GM12878 (cell line): Measurements from ENCODE around the gene KIF2A. TPM values are rescaled to one million over a fixed set of nuclear protein-coding genes. Genes with fewer than 3 reads are reported as not detected.

Experiments used
- ATAC-seq: fragments of 200-7000 bp; cut with Tn5 transposase; 3 replicates; pipeline ENCODE4 v1.9.1; 2020; ENCODE audit warnings: mild to moderate bottlenecking, moderate library complexity
- BruUV-seq: library from RNA; stranded (reverse); fragments of 400-500 nt; replicated peaks from 2 replicates; lab custom pipeline; 2021; lab: Mats Ljungman, UMichigan
- CTCF ChIA-PET: fragments of 300-600 bp; sonication (Branson Sonifier 250); formaldehyde crosslinking; extraction: SDS; loops from one replicate; lab custom pipeline; 2021; ENCODE audit warnings: inconsistent platforms; lab: Yijun Ruan, JAX
- POLR2A ChIA-PET: fragments of 350-600 bp; formaldehyde crosslinking; extraction: SDS; loops from one replicate; lab custom pipeline; 2021; ENCODE audit warnings: inconsistent platforms; lab: Charles Lee
- RAD21 ChIA-PET: fragments of 300-600 bp; sonication (Branson Sonifier 250); formaldehyde crosslinking; loops from one replicate; lab custom pipeline; 2023; ENCODE audit warnings: antibody characterized with exemption; ENCODE audit not compliant: unreplicated experiment; lab: Charles Lee
- SMC1A ChIA-PET: fragments of 300-600 bp; sonication (Branson Sonifier 250); formaldehyde crosslinking; loops from one replicate; lab custom pipeline; 2023; ENCODE audit not compliant: unreplicated experiment, uncharacterized antibody; lab: Charles Lee
- DNase-seq: peaks from one replicate; pipeline ENCODE4 v3.0.0-alpha.2; 2011; ENCODE audit warnings: low read depth, low spot score
- FAIRE-seq: peaks from 3 replicates; lab custom pipeline; 2011; peaks lifted over from hg19 to GRCh38; lab: Jason Lieb, UNC
- H2AFZ ChIP-seq: 2 replicates; pipeline ENCODE4 v1.6.0; 2011; ENCODE audit warnings: low read depth, low read length, control low read depth; ENCODE audit not compliant: control insufficient read depth
- H3K27ac ChIP-seq: 2 replicates; pipeline ENCODE4 v1.5.1; 2011; ENCODE audit warnings: control low read depth; ENCODE audit not compliant: control insufficient read depth, insufficient read depth
- H3K27me3 ChIP-seq, 2 experiments: replicated peaks in 1 of 2; 2 replicates each; pipeline versions ENCODE4 v1.6.0 to v1.6.1; 2011; ENCODE audit warnings: low read length in 1 of 2; ENCODE audit not compliant: control insufficient read depth in 2 of 2, insufficient read depth in 2 of 2
- H3K36me3 ChIP-seq, 2 experiments: 2 replicates each; pipeline ENCODE4 v1.5.1; 2011; ENCODE audit warnings: low read length in 1 of 2; ENCODE audit not compliant: control insufficient read depth in 2 of 2, insufficient read depth in 2 of 2
- H3K4me1 ChIP-seq: 2 replicates; pipeline ENCODE4 v1.6.1; 2011; ENCODE audit warnings: mild to moderate bottlenecking, low read length, moderate library complexity, mixed read lengths; ENCODE audit not compliant: control insufficient read depth, insufficient read depth
- H3K4me2 ChIP-seq: 2 replicates; pipeline ENCODE4 v1.6.0; 2011; ENCODE audit warnings: control low read depth; ENCODE audit not compliant: control insufficient read depth, insufficient read depth
- H3K4me3 ChIP-seq: fragments of 200-600 bp; sonication (generic); 2 replicates; pipeline ENCODE4 v1.5.1; 2016
- H3K79me2 ChIP-seq: 2 replicates; pipeline ENCODE4 v1.6.0; 2011; ENCODE audit warnings: low read length; ENCODE audit not compliant: control insufficient read depth, insufficient read depth
- H3K9ac ChIP-seq: 2 replicates; pipeline ENCODE4 v1.8.0; 2011; ENCODE audit warnings: low read length, control low read depth, mixed read lengths; ENCODE audit not compliant: control insufficient read depth, insufficient read depth
- H3K9me3 ChIP-seq: replicated peaks from 3 replicates; pipeline ENCODE4 v1.5.1; 2011; ENCODE audit warnings: mild to moderate bottlenecking, low read length; ENCODE audit not compliant: control insufficient read depth, insufficient read depth
- H4K20me1 ChIP-seq: 2 replicates; pipeline ENCODE4 v1.6.0; 2011; ENCODE audit not compliant: control insufficient read depth, insufficient read depth
- ASH2L ChIP-seq: fragments of 300-600, 200-600 bp; sonication (generic); IDR thresholded peaks from 2 replicates; pipeline ENCODE4 v1.6.1; 2017; ENCODE audit warnings: low read depth, mild to moderate bottlenecking, borderline replicate concordance
- BHLHE40 ChIP-seq, 2 experiments: fragments of 450-650 bp in 1 of 2; IDR thresholded peaks; 2 replicates each; pipeline ENCODE4 v1.6.1; 2011 to 2017; ENCODE audit warnings: low read depth in 2 of 2, borderline replicate concordance in 1 of 2, improper control_type of control experiment in 1 of 2, low read length in 1 of 2, mild to moderate bottlenecking in 1 of 2
- BRCA1 ChIP-seq: IDR thresholded peaks from 2 replicates; pipeline ENCODE4 v1.6.1; 2011; ENCODE audit warnings: low read depth, low read length, improper control_type of control experiment
- EZH2 ChIP-seq: IDR thresholded peaks from 2 replicates; pipeline ENCODE4 v1.6.1; 2012; ENCODE audit warnings: low read depth, mild to moderate bottlenecking, control low read depth, inconsistent platforms, low read length, borderline replicate concordance; ENCODE audit not compliant: control insufficient read depth
- GABPA ChIP-seq: IDR thresholded peaks from 2 replicates; pipeline ENCODE4 v1.6.1; 2014; ENCODE audit warnings: antibody characterized with exemption, low read depth, mild to moderate bottlenecking, inconsistent platforms
- IKZF1 ChIP-seq: fragments of 450-650 bp; conservative IDR thresholded peaks from 2 replicates; pipeline ENCODE4 v1.6.1; 2017; ENCODE audit warnings: antibody characterized with exemption, mild to moderate bottlenecking
- IRF4 ChIP-seq: IDR thresholded peaks from 2 replicates; pipeline ENCODE4 v1.6.1; 2011; ENCODE audit warnings: low read depth, low read length
- KAT2A ChIP-seq: conservative IDR thresholded peaks from 2 replicates; pipeline ENCODE4 v1.6.1; 2011; ENCODE audit warnings: low read depth, low read length; ENCODE audit not compliant: control insufficient read depth
- KLF5 ChIP-seq: fragments of 450-650 bp; IDR thresholded peaks from 2 replicates; pipeline ENCODE4 v1.6.1; 2014; ENCODE audit warnings: mild to moderate bottlenecking; ENCODE audit not compliant: partially characterized antibody
- MEF2B ChIP-seq: fragments of 450-650 bp; IDR thresholded peaks from 2 replicates; pipeline ENCODE4 v1.6.1; 2018; ENCODE audit warnings: mild to moderate bottlenecking, moderate library complexity; ENCODE audit not compliant: partially characterized antibody, poor library complexity, severe bottlenecking
- NFXL1 ChIP-seq: fragments of 450-650 bp; IDR thresholded peaks from 2 replicates; pipeline ENCODE4 v1.6.1; 2017; ENCODE audit warnings: antibody characterized with exemption, mild to moderate bottlenecking, borderline replicate concordance
- NR2C2 ChIP-seq: IDR thresholded peaks from 2 replicates; pipeline ENCODE4 v1.6.1; 2011; ENCODE audit warnings: borderline replicate concordance, low read depth; ENCODE audit not compliant: control insufficient read depth, insufficient read length
- PAX5 ChIP-seq: IDR thresholded peaks from 2 replicates; pipeline ENCODE4 v1.6.1; 2011; ENCODE audit warnings: low read depth, low read length, borderline replicate concordance
- RCOR1 ChIP-seq: conservative IDR thresholded peaks from 2 replicates; pipeline ENCODE4 v1.6.1; 2012; ENCODE audit warnings: low read depth, low read length, improper control_type of control experiment
- RELA ChIP-seq: fragments of 450-650 bp; IDR thresholded peaks from 2 replicates; pipeline ENCODE4 v1.8.0; 2014; ENCODE audit warnings: borderline replicate concordance; ENCODE audit not compliant: partially characterized antibody
- RUNX3 ChIP-seq: IDR thresholded peaks from 2 replicates; pipeline ENCODE4 v1.6.1; 2012; ENCODE audit warnings: low read length, inconsistent platforms
- SREBF2 ChIP-seq: IDR thresholded peaks from 2 replicates; pipeline ENCODE4 v1.6.1; 2012; ENCODE audit warnings: mild to moderate bottlenecking, low read length
- SUPT20H ChIP-seq: IDR thresholded peaks from 2 replicates; pipeline ENCODE4 v1.6.1; 2011; ENCODE audit warnings: low read depth, mild to moderate bottlenecking, low read length, moderate library complexity, borderline replicate concordance; ENCODE audit not compliant: control insufficient read depth
- YY1 ChIP-seq: IDR thresholded peaks from 2 replicates; pipeline ENCODE4 v1.6.1; 2011; ENCODE audit warnings: low read depth, mild to moderate bottlenecking, low read length
- ZBED1 ChIP-seq: IDR thresholded peaks from 2 replicates; pipeline ENCODE4 v1.6.1; 2016; ENCODE audit warnings: borderline replicate concordance
- WGBS: methylation state at CpG from one replicate; pipeline ENCODE4 v1.1.6; 2016; ENCODE audit warnings: low lambda C conversion rate; ENCODE audit not compliant: insufficient replicate concordance, insufficient coverage; ENCODE audit errors: missing lambda C conversion rate; 5-methylcytosine and 5-hydroxymethylcytosine counted together
- in situ Hi-C: fragments of 300-500 bp; cut with MboI; formaldehyde crosslinking; loops from 9 replicates; pipeline ENCODE4 v1.14.3; 2018; ENCODE audit warnings: mixed read lengths
- intact Hi-C: fragments of 100-400 bp; cut with micrococcal nuclease; formaldehyde crosslinking; loops from one replicate; pipeline ENCODE4 v1.14.2; 2022; ENCODE audit not compliant: unreplicated experiment
- polyA plus RNA-seq, 11 experiments: library from polyadenylated mRNA; depleted of rRNA in 4 of 11; unstranded in 6 of 11; stranded (reverse) in 5 of 11; fragments of >200 nt; fragmentation: Nextera tagmentation in 4 of 11; fragmentation: Illumina TruSeq in 1 of 11; extraction: Ambion mirVana in 4 of 11; extraction: Trizol in 1 of 11; gene quantifications; 1 replicate in 1 of 11; 2 replicates in 10 of 11; pipeline versions ENCODE4 v1.2.1 to v1.2.3, GENCODE V29; 2011 to 2016; ENCODE audit warnings: inconsistent platforms in 2 of 11, missing spikeins in 2 of 11, low read depth in 1 of 11
- total RNA-seq, 4 experiments: library from RNA; depleted of rRNA in 3 of 4; stranded (reverse); fragments of >200 nt in 3 of 4; fragmentation: Illumina TruSeq in 1 of 4; extraction: Trizol in 1 of 4; gene quantifications; 2 replicates each; pipeline versions ENCODE4 v1.2.1 to v1.2.3, GENCODE V29; 2013 to 2021
- TF ChIP-seq, protein P1 (sequence below): fragments of 150-350 bp; IDR thresholded peaks from 2 replicates; pipeline ENCODE4 v1.6.1; 2014; ENCODE audit warnings: mild to moderate bottlenecking, low read depth, low read length
- TF ChIP-seq, protein P2 (sequence below): IDR thresholded peaks from 2 replicates; pipeline ENCODE4 v1.6.1; 2011; ENCODE audit warnings: low read depth, mild to moderate bottlenecking, low read length, moderate library complexity, borderline replicate concordance; ENCODE audit errors: extremely low read depth
- TF ChIP-seq, protein P3 (sequence below): fragments of 450-650 bp; IDR thresholded peaks from 2 replicates; pipeline ENCODE4 v1.6.1; 2017; ENCODE audit warnings: mild to moderate bottlenecking

The KIF2A gene
- total and polyA plus RNA-seq, 10 of the 15 experiments (the other 5 are each of a cell fraction or from before 2014, with no cell fraction given), result 35.9 to 124 (median 80.1) TPM

DNA sequence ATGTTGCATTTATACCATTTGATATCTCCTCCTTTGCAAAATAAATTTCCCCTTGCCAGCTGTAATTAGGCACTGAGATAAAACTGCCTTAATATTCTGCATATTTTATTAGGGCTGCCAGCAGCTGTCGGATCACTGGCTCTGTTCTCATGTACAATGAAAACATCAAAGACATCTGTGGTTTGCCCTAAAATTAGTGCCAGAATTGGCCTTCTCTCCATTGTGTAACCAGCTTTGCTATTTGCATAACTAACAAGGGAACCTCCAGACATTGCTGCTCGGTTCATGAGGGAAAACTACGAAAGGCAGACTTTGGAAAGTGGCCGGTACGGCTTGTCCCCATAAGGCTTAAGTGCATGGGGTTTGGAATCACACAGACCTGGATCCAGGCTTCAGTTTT lies 45.5 kb upstream of the KIF2A start:
- H3K4me2 ChIP-seq, result no peak overlapping the region
- BruUV-seq, result no TSS peak
- H3K9me3 ChIP-seq, result no peaks in the 10 kb centered on the region
- ChIA-PET RAD21 (interaction anchor here (1.0 to 1.3 kb wide), 2 partner anchors 45 to 68 kb away, joined by 3 to 4 read pairs; partner anchors contain the start of gene KIF2A), POLR2A (interaction anchor here (0.6 to 1.3 kb wide), 2 partner anchors 12 to 45 kb away, joined by 3 read pairs; partner anchors contain the start of gene KIF2A), SMC1A (interaction anchor here (0.9 to 4.6 kb wide), 5 partner anchors 8 to 37 kb away, joined by 3 to 22 read pairs (median 4); no protein-coding TSS in a partner anchor), CTCF (interaction anchor here (0.6 to 1.1 kb wide), 3 partner anchors 19 to 41 kb away, joined by 3 read pairs; no protein-coding TSS in a partner anchor)
- DNase-seq (no peak), ATAC-seq (no peak), FAIRE-seq (no peak)
- intact Hi-C loops, result no loop called here
- H4K20me1 ChIP-seq, result no peaks in the 10 kb centered on the region
- 0 out of 2 replicates have a peak, but pooled peaks cover 3% of the 10 kb centered on the region for H3K4me1 ChIP-seq
- no peak overlapping the region for H3K9ac ChIP-seq
- H2AFZ ChIP-seq, result no peak overlapping the region
- no peak overlapping the region for H3K27ac ChIP-seq
- H3K27me3 ChIP-seq, result no peaks in the 10 kb centered on the region
- H3K4me3 ChIP-seq, result no peak overlapping the region
- 51% methylated on average over 5 of the region's 5 CpGs for WGBS
- H3K79me2 ChIP-seq, result no peaks in the 10 kb centered on the region
- in situ Hi-C loops, result no loop called here
- H3K36me3 ChIP-seq, result no peaks in the 10 kb centered on the region
- no peak for TF ChIP-seq RELA
- TF ChIP-seq GABPA, result no peak
- TF ChIP-seq, protein P1, sequence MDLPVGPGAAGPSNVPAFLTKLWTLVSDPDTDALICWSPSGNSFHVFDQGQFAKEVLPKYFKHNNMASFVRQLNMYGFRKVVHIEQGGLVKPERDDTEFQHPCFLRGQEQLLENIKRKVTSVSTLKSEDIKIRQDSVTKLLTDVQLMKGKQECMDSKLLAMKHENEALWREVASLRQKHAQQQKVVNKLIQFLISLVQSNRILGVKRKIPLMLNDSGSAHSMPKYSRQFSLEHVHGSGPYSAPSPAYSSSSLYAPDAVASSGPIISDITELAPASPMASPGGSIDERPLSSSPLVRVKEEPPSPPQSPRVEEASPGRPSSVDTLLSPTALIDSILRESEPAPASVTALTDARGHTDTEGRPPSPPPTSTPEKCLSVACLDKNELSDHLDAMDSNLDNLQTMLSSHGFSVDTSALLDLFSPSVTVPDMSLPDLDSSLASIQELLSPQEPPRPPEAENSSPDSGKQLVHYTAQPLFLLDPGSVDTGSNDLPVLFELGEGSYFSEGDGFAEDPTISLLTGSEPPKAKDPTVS, result no peak
- peak; percentile 42 for TF ChIP-seq IKZF1
- no peak for TF ChIP-seq NR2C2
- TF ChIP-seq RUNX3, result peak; percentile 65
- no peak for TF ChIP-seq ZBED1
- TF ChIP-seq, protein P2, sequence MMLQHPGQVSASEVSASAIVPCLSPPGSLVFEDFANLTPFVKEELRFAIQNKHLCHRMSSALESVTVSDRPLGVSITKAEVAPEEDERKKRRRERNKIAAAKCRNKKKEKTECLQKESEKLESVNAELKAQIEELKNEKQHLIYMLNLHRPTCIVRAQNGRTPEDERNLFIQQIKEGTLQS, result no peak
- no peak for TF ChIP-seq EZH2
- no peak for TF ChIP-seq SUPT20H
- TF ChIP-seq, protein P3, sequence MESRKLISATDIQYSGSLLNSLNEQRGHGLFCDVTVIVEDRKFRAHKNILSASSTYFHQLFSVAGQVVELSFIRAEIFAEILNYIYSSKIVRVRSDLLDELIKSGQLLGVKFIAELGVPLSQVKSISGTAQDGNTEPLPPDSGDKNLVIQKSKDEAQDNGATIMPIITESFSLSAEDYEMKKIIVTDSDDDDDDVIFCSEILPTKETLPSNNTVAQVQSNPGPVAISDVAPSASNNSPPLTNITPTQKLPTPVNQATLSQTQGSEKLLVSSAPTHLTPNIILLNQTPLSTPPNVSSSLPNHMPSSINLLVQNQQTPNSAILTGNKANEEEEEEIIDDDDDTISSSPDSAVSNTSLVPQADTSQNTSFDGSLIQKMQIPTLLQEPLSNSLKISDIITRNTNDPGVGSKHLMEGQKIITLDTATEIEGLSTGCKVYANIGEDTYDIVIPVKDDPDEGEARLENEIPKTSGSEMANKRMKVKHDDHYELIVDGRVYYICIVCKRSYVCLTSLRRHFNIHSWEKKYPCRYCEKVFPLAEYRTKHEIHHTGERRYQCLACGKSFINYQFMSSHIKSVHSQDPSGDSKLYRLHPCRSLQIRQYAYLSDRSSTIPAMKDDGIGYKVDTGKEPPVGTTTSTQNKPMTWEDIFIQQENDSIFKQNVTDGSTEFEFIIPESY, result no peak
- TF ChIP-seq BHLHE40 (IDR thresholded peaks at IDR 0.05; ENCODE audit: borderline replicate concordance in 1 of 2, low read depth in 2 of 2, low read length in 1 of 2), result no peak
- TF ChIP-seq BRCA1, result no peak
- no peak for TF ChIP-seq NFXL1
- TF ChIP-seq YY1, result no peak
- TF ChIP-seq IRF4, result no peak
- peak; percentile 40 for TF ChIP-seq MEF2B
- TF ChIP-seq ASH2L, result no peak
- no peak for TF ChIP-seq KAT2A
- no peak for TF ChIP-seq SREBF2
- TF ChIP-seq PAX5, result no peak
- TF ChIP-seq RCOR1, result no peak
- TF ChIP-seq KLF5, result no peak
